Adrenal gland (tissue), 5 donors: ENCODE data around the gene BLOC1S3.

ENCODE experiments used
- CTCF ChIP-seq, 6 experiments: fragments of 450-650 bp in 4 of 6; fragments of 200-600 bp in 2 of 6; sonication (generic) in 1 of 6; IDR thresholded peaks; 1 replicate in 5 of 6; 2 replicates in 1 of 6; pipeline versions ENCODE4 v1.5.1 to v1.8.0; 2016 to 2021; ENCODE audit warnings: antibody characterized with exemption in 6 of 6, mild to moderate bottlenecking in 2 of 6, moderate library complexity in 1 of 6
- POLR2A ChIP-seq, 2 donors: fragments of 450-650 bp; IDR thresholded peaks; one replicate each; pipeline ENCODE4 v1.6.1; 2017; ENCODE audit warnings: antibody characterized with exemption in 2 of 2, mild to moderate bottlenecking in 2 of 2, moderate library complexity in 1 of 2
- donor health status: DM: no; HTN: no; CAD: no.

GRCh38 chr19:45179892-45180370, 1.3 kb downstream of the BLOC1S3 start:
- TF ChIP-seq POLR2A (IDR thresholded peaks at IDR 0.05) (no peak), CTCF (IDR thresholded peaks at IDR 0.05) (no peak)
